ENCODE results near the gene PHLDB2. TPM values are rescaled to one million over a fixed set of nuclear protein-coding genes. Genes with fewer than 3 reads are reported as not detected.

Gene PHLDB2
- total RNA-seq, 1 donor from 2014 or later = 43.5 TPM

DNA sequence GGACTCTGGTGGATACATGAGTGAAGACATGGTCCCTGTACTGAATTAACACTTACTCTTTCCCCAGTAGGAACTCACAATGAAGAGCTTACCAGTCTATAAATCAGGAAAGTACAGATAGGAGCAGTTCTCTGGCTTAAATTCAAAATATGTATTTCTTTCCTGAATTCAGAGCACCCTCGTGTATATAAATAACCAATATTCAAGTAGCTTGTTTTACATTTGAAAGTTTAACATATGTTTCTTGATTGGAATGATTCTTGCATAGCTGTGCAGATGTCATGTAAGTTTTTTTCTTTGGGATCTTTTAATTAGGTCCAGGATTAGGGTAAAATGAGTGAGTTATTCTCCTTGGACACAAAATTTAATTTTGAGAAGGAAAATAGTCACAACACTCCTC lies 160.7 kb downstream of the PHLDB2 start:
- no peaks in the 10 kb centered on the region for H3K27me3 Mint-ChIP-seq
- no peak for TF ChIP-seq CTCF (conservative IDR thresholded peaks at IDR 0.05)
- H3K4me3 Mint-ChIP-seq = no peak overlapping the region
- no peak for DNase-seq (ENCODE audit: extremely low spot score, unreplicated experiment)
- H3K27ac Mint-ChIP-seq = no peak overlapping the region
- peaks cover 11% of the 10 kb centered on the region for H3K9me3 Mint-ChIP-seq
- H3K36me3 Mint-ChIP-seq = peaks cover 3% of the 10 kb centered on the region
- H3K4me1 Mint-ChIP-seq (ENCODE audit: unreplicated experiment) = peaks cover 9% of the 10 kb centered on the region

GRCh38 chr3:112020674-112021085 lies 161.6 kb downstream of the PHLDB2 start:
- H3K36me3 Mint-ChIP-seq = peaks cover 3% of the 10 kb centered on the region
- peaks cover 11% of the 10 kb centered on the region for H3K9me3 Mint-ChIP-seq
- no peak for DNase-seq (ENCODE audit: extremely low spot score, unreplicated experiment)
- TF ChIP-seq CTCF (conservative IDR thresholded peaks at IDR 0.05) = no peak
- no peak overlapping the region for H3K27ac Mint-ChIP-seq
- no peak overlapping the region for H3K4me3 Mint-ChIP-seq
- H3K4me1 Mint-ChIP-seq (ENCODE audit: unreplicated experiment) = peaks cover 9% of the 10 kb centered on the region
- no peaks in the 10 kb centered on the region for H3K27me3 Mint-ChIP-seq

Other genes starting within 250 kb of the PHLDB2 start
- gene PLCXD2, start 184.6 kb upstream of the PHLDB2 start, total RNA-seq (ENCODE audit: low replicate concordance) = 7.2 and 14.5 TPM in 2 replicates
- 32.7 and 40.2 TPM in 2 replicates for gene ABHD10, start 119.8 kb downstream of the PHLDB2 start, total RNA-seq (ENCODE audit: low replicate concordance)
- gene TAGLN3, start 139.7 kb downstream of the PHLDB2 start, total RNA-seq (ENCODE audit: low replicate concordance) = 4.8 and 14.8 TPM in 2 replicates
- gene TMPRSS7, start 175.5 kb downstream of the PHLDB2 start, total RNA-seq (ENCODE audit: low replicate concordance) = 0.48 TPM in 1 of 2 replicates, not detected in the other
- gene C3orf52, start 227.1 kb downstream of the PHLDB2 start, total RNA-seq (ENCODE audit: low replicate concordance) = 8.4 and 11.9 TPM in 2 replicates

Data from type B pancreatic cell (in vitro differentiated cells).